ENCODE data around the gene UROC1. TPM values are rescaled to one million over a fixed set of nuclear protein-coding genes. Genes with fewer than 3 reads are reported as not detected.

The UROC1 gene
- total and polyA plus RNA-seq, 2 donors (not counting 1 experiment from before 2014, with no cell fraction given) = not detected

- ATAC-seq (ENCODE audit: low read depth) (no peak), DNase-seq (no peak)
- Histone ChIP-seq H3K4me1 (ENCODE audit: control insufficient read depth in 2 of 2, insufficient read depth in 2 of 2, low read length in 2 of 2) (no peaks in the 10 kb centered on the region), H3K9me3 (ENCODE audit: control extremely low read depth in 1 of 3, control insufficient read depth in 2 of 3, insufficient read depth in 1 of 3, low read length in 2 of 3) (no peaks in the 10 kb centered on the region), H3K4me3 (ENCODE audit: control extremely low read depth in 1 of 5, extremely low read depth in 1 of 5, insufficient read depth in 1 of 5, low read depth in 2 of 5, low read length in 4 of 5) (no peak overlapping the region), H2AFZ (ENCODE audit: insufficient read depth, low read depth, low read length, poor library complexity, severe bottlenecking) (no peak overlapping the region), H4K20me1 (ENCODE audit: control insufficient read depth, insufficient read depth, low read length, poor library complexity, severe bottlenecking) (peaks cover 35% of the 10 kb centered on the region), H3K4me2 (replicated peaks; ENCODE audit: low read depth, low read length, poor library complexity, severe bottlenecking) (no peak overlapping the region), H3K27me3 (replicated peaks in 1 of 4; ENCODE audit: control extremely low read depth in 1 of 4, control insufficient read depth in 3 of 4, insufficient read depth in 4 of 4, low read length in 3 of 4) (no peaks in the 10 kb centered on the region), H3K79me2 (ENCODE audit: control insufficient read depth, insufficient read depth, low read length) (no peaks in the 10 kb centered on the region), H3K36me3 (replicated peaks in 1 of 2; ENCODE audit: control extremely low read depth in 1 of 2, control insufficient read depth in 1 of 2, extremely low read depth in 1 of 2, insufficient read depth in 2 of 2, low read length in 1 of 2) (peaks cover 0 to 51% of the 10 kb centered on the region in 2 experiments), H3K27ac (ENCODE audit: low read length in 2 of 2) (no peak overlapping the region), H3K9ac (ENCODE audit: low read length) (no peak overlapping the region)
- 95% methylated on average over 12 of the region's 17 CpGs for WGBS (ENCODE audit: insufficient coverage)
- CTCF ChIA-PET = no interaction called here
- TF ChIP-seq CTCF (IDR thresholded peaks at IDR 0.05) = no peak
- H3K27me3 Mint-ChIP-seq = no peaks in the 10 kb centered on the region
- H3K4me1 Mint-ChIP-seq = no peaks in the 10 kb centered on the region
- H3K4me3 Mint-ChIP-seq = no peak overlapping the region
- H3K27ac Mint-ChIP-seq = no peak overlapping the region
- intact Hi-C loops (cut with micrococcal nuclease) = no loop called here
- no peaks in the 10 kb centered on the region for H3K9me3 Mint-ChIP-seq (ENCODE audit: insufficient read depth)
- POLR2A ChIA-PET = no interaction called here
Observed at GRCh38 chr3:126448136-126448892, 69.3 kb downstream of the UROC1 start.

- 92% methylated on average over 9 of the region's 12 CpGs for WGBS (ENCODE audit: insufficient coverage)
- no peaks in the 10 kb centered on the region for H3K9me3 ChIP-seq (ENCODE audit: control extremely low read depth in 1 of 3, control insufficient read depth in 2 of 3, insufficient read depth in 1 of 3, low read length in 2 of 3)
- H3K4me3 ChIP-seq (ENCODE audit: control extremely low read depth in 1 of 5, extremely low read depth in 1 of 5, insufficient read depth in 1 of 5, low read depth in 2 of 5, low read length in 4 of 5) = no peak overlapping the region
- H3K9ac ChIP-seq (ENCODE audit: low read length) = no peak overlapping the region
- H2AFZ ChIP-seq (ENCODE audit: insufficient read depth, low read depth, low read length, poor library complexity, severe bottlenecking) = no peak overlapping the region
- no peak overlapping the region for H3K4me3 Mint-ChIP-seq
- H3K4me1 ChIP-seq (ENCODE audit: control insufficient read depth in 2 of 2, insufficient read depth in 2 of 2, low read length in 2 of 2) = no peaks in the 10 kb centered on the region
- intact Hi-C loops (cut with micrococcal nuclease) = no loop called here
- no peak for DNase-seq
- no peaks in the 10 kb centered on the region for H3K27me3 Mint-ChIP-seq
- peaks cover 28% of the 10 kb centered on the region for H4K20me1 ChIP-seq (ENCODE audit: control insufficient read depth, insufficient read depth, low read length, poor library complexity, severe bottlenecking)
- H3K36me3 ChIP-seq (replicated peaks in 1 of 2; ENCODE audit: control extremely low read depth in 1 of 2, control insufficient read depth in 1 of 2, extremely low read depth in 1 of 2, insufficient read depth in 2 of 2, low read length in 1 of 2) = peaks cover 0 to 46% of the 10 kb centered on the region in 2 experiments
- no peaks in the 10 kb centered on the region for H3K9me3 Mint-ChIP-seq (ENCODE audit: insufficient read depth)
- no peak overlapping the region for H3K27ac ChIP-seq (ENCODE audit: low read length in 2 of 2)
- POLR2A ChIA-PET = no interaction called here
- no peaks in the 10 kb centered on the region for H3K79me2 ChIP-seq (ENCODE audit: control insufficient read depth, insufficient read depth, low read length)
- CTCF ChIA-PET = no interaction called here
- no peak overlapping the region for H3K4me2 ChIP-seq (replicated peaks; ENCODE audit: low read depth, low read length, poor library complexity, severe bottlenecking)
- H3K27me3 ChIP-seq (replicated peaks in 1 of 4; ENCODE audit: control extremely low read depth in 1 of 4, control insufficient read depth in 3 of 4, insufficient read depth in 4 of 4, low read length in 3 of 4) = no peaks in the 10 kb centered on the region
- H3K27ac Mint-ChIP-seq = no peak overlapping the region
- no peaks in the 10 kb centered on the region for H3K4me1 Mint-ChIP-seq
- no peak for TF ChIP-seq EZH2 (IDR thresholded peaks at IDR 0.05; ENCODE audit: borderline replicate concordance, insufficient read depth, low read depth, low read length, poor library complexity, severe bottlenecking)
- no peak for TF ChIP-seq CTCF (IDR thresholded peaks at IDR 0.05)
- no peak for ATAC-seq (ENCODE audit: low read depth)
Observed at GRCh38 chr3:126447456-126448106, 70.0 kb downstream of the UROC1 start.
